ENCODE measurements around the gene FCGR3B.
"Not testable (repeated sequence)": the region's sequence is repeated elsewhere in the genome, so short reads cannot be mapped to it uniquely, and the experiment has no call there.

DNA sequence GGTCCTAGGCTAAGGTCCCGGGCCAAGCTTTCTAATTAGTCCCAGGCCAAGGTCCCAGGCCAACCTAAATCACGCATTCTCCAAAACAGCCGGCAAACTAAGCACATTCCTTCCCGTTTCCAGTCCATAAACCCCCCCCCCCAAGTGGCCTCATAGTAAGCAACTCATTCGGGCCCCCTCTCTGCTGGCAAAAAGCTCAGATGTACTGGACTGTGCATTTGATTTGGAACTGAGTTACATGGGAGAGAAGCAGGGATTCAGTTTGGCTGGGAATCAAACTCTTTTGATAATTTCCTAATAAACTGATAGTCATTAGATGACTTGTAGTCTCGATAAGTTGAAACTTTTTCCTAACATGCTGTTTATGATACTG lies 17.8 kb downstream of the FCGR3B start:
- not testable (repeated sequence) for TF ChIP-seq POLR2AphosphoS5 (IDR thresholded peaks at IDR 0.05; ENCODE audit: low read depth, low read length); POLR2A (IDR thresholded peaks at IDR 0.05; ENCODE audit: low read depth, low read length); TAF1 (IDR thresholded peaks at IDR 0.05; ENCODE audit: borderline replicate concordance, low read depth, low read length)

All from GM12892 (cell line).